ENCODE measurements around the gene LTC4S.

The LTC4S gene

GRCh38 chr5:179765400-179765799, 28.4 kb upstream of the LTC4S start:
- TF ChIP-seq EZH2 (IDR thresholded peaks at IDR 0.05; ENCODE audit: borderline replicate concordance, low read length) = no peak
- TF ChIP-seq, protein P1, sequence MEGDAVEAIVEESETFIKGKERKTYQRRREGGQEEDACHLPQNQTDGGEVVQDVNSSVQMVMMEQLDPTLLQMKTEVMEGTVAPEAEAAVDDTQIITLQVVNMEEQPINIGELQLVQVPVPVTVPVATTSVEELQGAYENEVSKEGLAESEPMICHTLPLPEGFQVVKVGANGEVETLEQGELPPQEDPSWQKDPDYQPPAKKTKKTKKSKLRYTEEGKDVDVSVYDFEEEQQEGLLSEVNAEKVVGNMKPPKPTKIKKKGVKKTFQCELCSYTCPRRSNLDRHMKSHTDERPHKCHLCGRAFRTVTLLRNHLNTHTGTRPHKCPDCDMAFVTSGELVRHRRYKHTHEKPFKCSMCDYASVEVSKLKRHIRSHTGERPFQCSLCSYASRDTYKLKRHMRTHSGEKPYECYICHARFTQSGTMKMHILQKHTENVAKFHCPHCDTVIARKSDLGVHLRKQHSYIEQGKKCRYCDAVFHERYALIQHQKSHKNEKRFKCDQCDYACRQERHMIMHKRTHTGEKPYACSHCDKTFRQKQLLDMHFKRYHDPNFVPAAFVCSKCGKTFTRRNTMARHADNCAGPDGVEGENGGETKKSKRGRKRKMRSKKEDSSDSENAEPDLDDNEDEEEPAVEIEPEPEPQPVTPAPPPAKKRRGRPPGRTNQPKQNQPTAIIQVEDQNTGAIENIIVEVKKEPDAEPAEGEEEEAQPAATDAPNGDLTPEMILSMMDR (IDR thresholded peaks at IDR 0.05; ENCODE audit: low read length) = no peak
- no peak overlapping the region for H3K9ac ChIP-seq (ENCODE audit: low read length)
- H3K4me2 ChIP-seq (ENCODE audit: low read length) = no peak overlapping the region
- H3K9me2 ChIP-seq (ENCODE audit: low read depth, low read length) = no peaks in the 10 kb centered on the region
- no peaks in the 10 kb centered on the region for H3F3A ChIP-seq (ENCODE audit: insufficient read depth, low read length)
- H3K4me1 ChIP-seq (ENCODE audit: insufficient read depth, low read length, severe bottlenecking) = peaks cover 20% of the 10 kb centered on the region
- H3K27ac ChIP-seq (ENCODE audit: low read depth, low read length, poor library complexity, severe bottlenecking) = no peak overlapping the region
- no peak overlapping the region for H3K4me3 ChIP-seq (ENCODE audit: low read depth, low read length, poor library complexity, severe bottlenecking)
- peaks cover 14% of the 10 kb centered on the region for H3K79me2 ChIP-seq (ENCODE audit: insufficient read depth, low read length)
- H3K36me3 ChIP-seq (ENCODE audit: insufficient read depth, low read length) = peaks cover 53% of the 10 kb centered on the region
- no peaks in the 10 kb centered on the region for H3K27me3 ChIP-seq (ENCODE audit: insufficient read depth, low read length)
- H4K20me1 ChIP-seq (ENCODE audit: insufficient read depth, low read length) = no peaks in the 10 kb centered on the region
- no peak overlapping the region for H2AFZ ChIP-seq (ENCODE audit: low read length)
- no peaks in the 10 kb centered on the region for H3K9me3 ChIP-seq (ENCODE audit: low read length)

GRCh38 chr5:179766021-179766725, 27.6 kb upstream of the LTC4S start:
- no peak overlapping the region for H3K9ac ChIP-seq (ENCODE audit: low read length)
- H3K4me2 ChIP-seq (ENCODE audit: low read length) = no peak overlapping the region
- no peaks in the 10 kb centered on the region for H3F3A ChIP-seq (ENCODE audit: insufficient read depth, low read length)
- peaks cover 14% of the 10 kb centered on the region for H3K79me2 ChIP-seq (ENCODE audit: insufficient read depth, low read length)
- peaks cover 61% of the 10 kb centered on the region for H3K36me3 ChIP-seq (ENCODE audit: insufficient read depth, low read length)
- no peak overlapping the region for H3K27ac ChIP-seq (ENCODE audit: low read depth, low read length, poor library complexity, severe bottlenecking)
- no peaks in the 10 kb centered on the region for H3K9me2 ChIP-seq (ENCODE audit: low read depth, low read length)
- H3K9me3 ChIP-seq (ENCODE audit: low read length) = no peaks in the 10 kb centered on the region
- H3K27me3 ChIP-seq (ENCODE audit: insufficient read depth, low read length) = no peaks in the 10 kb centered on the region
- no peak for TF ChIP-seq EZH2 (IDR thresholded peaks at IDR 0.05; ENCODE audit: borderline replicate concordance, low read length)
- TF ChIP-seq, protein P1 (IDR thresholded peaks at IDR 0.05; ENCODE audit: low read length) = no peak
- peaks cover 19% of the 10 kb centered on the region for H3K4me1 ChIP-seq (ENCODE audit: insufficient read depth, low read length, severe bottlenecking)
- H3K4me3 ChIP-seq (ENCODE audit: low read depth, low read length, poor library complexity, severe bottlenecking) = no peak overlapping the region
- H2AFZ ChIP-seq (ENCODE audit: low read length) = no peak overlapping the region
- no peaks in the 10 kb centered on the region for H4K20me1 ChIP-seq (ENCODE audit: insufficient read depth, low read length)

DNA sequence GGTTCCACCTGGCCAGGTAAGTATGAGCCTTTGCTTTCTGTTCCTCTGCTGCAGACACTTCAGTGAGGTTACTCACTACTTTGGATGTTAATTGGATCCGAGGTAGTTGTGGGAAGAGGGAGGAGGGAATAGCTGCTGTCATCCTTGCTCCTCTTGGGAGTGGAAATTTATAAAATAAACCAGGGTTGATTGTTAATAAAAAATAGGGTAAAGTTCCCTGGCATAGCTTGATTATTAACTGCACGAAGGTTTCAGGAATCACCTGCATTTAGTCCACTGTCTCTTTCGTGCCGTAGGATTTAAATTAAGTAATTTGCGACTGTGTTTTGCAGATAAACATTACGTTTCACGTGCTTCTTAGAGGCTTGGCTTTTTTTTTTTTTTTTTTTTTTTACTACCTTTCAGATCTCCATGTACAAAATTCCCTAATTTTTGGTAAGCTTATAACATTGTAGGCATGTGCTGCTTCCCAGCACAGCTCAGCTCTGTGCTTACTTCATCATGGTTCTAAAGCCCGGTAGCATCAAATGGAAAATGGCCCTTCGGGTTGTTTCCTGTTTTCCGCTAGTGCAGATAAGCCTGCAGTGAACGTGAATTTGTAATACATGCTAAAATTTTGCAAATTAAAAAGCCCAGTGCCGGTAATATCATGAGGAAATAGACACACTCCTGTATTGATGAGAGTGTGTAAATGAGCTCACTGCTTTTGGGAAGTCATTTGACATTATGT, 26.9 kb upstream of the LTC4S start:
- no peaks in the 10 kb centered on the region for H3K27me3 ChIP-seq (ENCODE audit: insufficient read depth, low read length)
- peaks cover 12% of the 10 kb centered on the region for H3K4me1 ChIP-seq (ENCODE audit: insufficient read depth, low read length, severe bottlenecking)
- peaks cover 14% of the 10 kb centered on the region for H3K79me2 ChIP-seq (ENCODE audit: insufficient read depth, low read length)
- H3K4me2 ChIP-seq (ENCODE audit: low read length) = no peak overlapping the region
- no peak overlapping the region for H3K9ac ChIP-seq (ENCODE audit: low read length)
- H4K20me1 ChIP-seq (ENCODE audit: insufficient read depth, low read length) = no peaks in the 10 kb centered on the region
- no peak overlapping the region for H2AFZ ChIP-seq (ENCODE audit: low read length)
- no peaks in the 10 kb centered on the region for H3K9me3 ChIP-seq (ENCODE audit: low read length)
- no peaks in the 10 kb centered on the region for H3F3A ChIP-seq (ENCODE audit: insufficient read depth, low read length)
- H3K9me2 ChIP-seq (ENCODE audit: low read depth, low read length) = no peaks in the 10 kb centered on the region
- no peak overlapping the region for H3K27ac ChIP-seq (ENCODE audit: low read depth, low read length, poor library complexity, severe bottlenecking)
- peaks cover 68% of the 10 kb centered on the region for H3K36me3 ChIP-seq (ENCODE audit: insufficient read depth, low read length)
- TF ChIP-seq EZH2 (IDR thresholded peaks at IDR 0.05; ENCODE audit: borderline replicate concordance, low read length) = no peak
- TF ChIP-seq, protein P1 (IDR thresholded peaks at IDR 0.05; ENCODE audit: low read length) = no peak
- no peak overlapping the region for H3K4me3 ChIP-seq (ENCODE audit: low read depth, low read length, poor library complexity, severe bottlenecking)

Measured in OCI-LY1 (cell line).